ENCODE results near the gene WASL.
A peak's percentile ranks its signal among the peaks of the same experiment; 100 is the strongest.

WASL gene

GRCh38 chr7:123747620-123748141, 1.1 kb downstream of the WASL start:
- peak; percentile 39 for DNase-seq (ENCODE audit: low read depth)
- no peak for TF ChIP-seq CTCF (IDR thresholded peaks at IDR 0.05; ENCODE audit: control insufficient read depth, insufficient read depth, low read depth, low read length, missing control alignments)
- peak overlapping the region; percentile 90 for H3K4me3 ChIP-seq (ENCODE audit: control insufficient read depth, low read depth, low read length)

GRCh38 chr7:123746931-123747488, 1.8 kb downstream of the WASL start:
- DNase-seq (ENCODE audit: low read depth): no peak
- TF ChIP-seq CTCF (IDR thresholded peaks at IDR 0.05; ENCODE audit: control insufficient read depth, insufficient read depth, low read depth, low read length, missing control alignments): no peak
- peak overlapping the region; percentile 90 for H3K4me3 ChIP-seq (ENCODE audit: control insufficient read depth, low read depth, low read length)

- no peak overlapping the region for H3K4me3 ChIP-seq (ENCODE audit: control insufficient read depth, low read depth, low read length)
- DNase-seq (ENCODE audit: low read depth): no peak
- no peak for TF ChIP-seq CTCF (IDR thresholded peaks at IDR 0.05; ENCODE audit: control insufficient read depth, insufficient read depth, low read depth, low read length, missing control alignments)
Measured at GRCh38 chr7:123746055-123746454, 2.7 kb downstream of the WASL start.

GRCh38 chr7:123745437-123745836, 3.4 kb downstream of the WASL start:
- DNase-seq (ENCODE audit: low read depth): no peak
- H3K4me3 ChIP-seq (ENCODE audit: control insufficient read depth, low read depth, low read length): no peak overlapping the region
- no peak for TF ChIP-seq CTCF (IDR thresholded peaks at IDR 0.05; ENCODE audit: control insufficient read depth, insufficient read depth, low read depth, low read length, missing control alignments)

GRCh38 chr7:123744416-123744815, 4.4 kb downstream of the WASL start:
- H3K4me3 ChIP-seq (ENCODE audit: control insufficient read depth, low read depth, low read length): no peak overlapping the region
- no peak for DNase-seq (ENCODE audit: low read depth)
- TF ChIP-seq CTCF (IDR thresholded peaks at IDR 0.05; ENCODE audit: control insufficient read depth, insufficient read depth, low read depth, low read length, missing control alignments): no peak

GRCh38 chr7:123741940-123742339, 6.9 kb downstream of the WASL start:
- TF ChIP-seq CTCF (IDR thresholded peaks at IDR 0.05; ENCODE audit: control insufficient read depth, insufficient read depth, low read depth, low read length, missing control alignments): no peak
- no peak for DNase-seq (ENCODE audit: low read depth)
- H3K4me3 ChIP-seq (ENCODE audit: control insufficient read depth, low read depth, low read length): no peak overlapping the region
